Stimulated activated memory B cell treated with anti-CD40 and anti-IgM and Interleukin-4, amounts not matched to agents 10 μg/mL and 1 μg/mL and 100 μg/mL, for 72 hours (primary cell): ENCODE data around the gene KRT222.

Source experiments
- ATAC-seq: fragments of 150-1000 bp; cut with Tn5 transposase; 2 replicates; pipeline ENCODE4 v1.10.0; 2021
- H3K27ac Mint-ChIP-seq: one replicate; pipeline ENCODE4 v1.8.0; 2022; ENCODE audit warnings: mild to moderate bottlenecking, mixed read lengths
- H3K27me3 Mint-ChIP-seq: one replicate; pipeline ENCODE4 v1.8.0; 2022; ENCODE audit warnings: mixed read lengths
- H3K36me3 Mint-ChIP-seq: one replicate; pipeline ENCODE4 v1.8.0; 2022; ENCODE audit warnings: mixed read lengths
- H3K4me1 Mint-ChIP-seq: one replicate; pipeline ENCODE4 v1.8.0; 2022; ENCODE audit warnings: mixed read lengths
- H3K4me3 Mint-ChIP-seq: one replicate; pipeline ENCODE4 v1.8.0; 2022; ENCODE audit warnings: mild to moderate bottlenecking, moderate library complexity, mixed read lengths
- H3K9me3 Mint-ChIP-seq: one replicate; pipeline ENCODE4 v1.8.0; 2022; ENCODE audit warnings: mixed read lengths

Gene KRT222

GRCh38 chr17:40664582-40665333, at the start of gene KRT222:
Gene KRT222, minus strand, starts transcription at chr17:40665177. Its CDS starts 78 bp downstream, at chr17:40665099.
- Mint-ChIP-seq H3K27me3 (peaks cover 27% of the 10 kb centered on the region), H3K27ac (no peak within 1 kb of the TSS), H3K9me3 (no peaks in the 10 kb centered on the region), H3K4me3 (no peak within 1 kb of the TSS), H3K4me1 (peaks cover 4% of the 10 kb centered on the region), H3K36me3 (no peaks in the 10 kb centered on the region)
- ATAC-seq = no peak

GRCh38 chr17:40714473-40714872, 49.5 kb upstream of the KRT222 start:
- Mint-ChIP-seq H3K4me1 (no peaks in the 10 kb centered on the region), H3K36me3 (no peaks in the 10 kb centered on the region), H3K27me3 (peaks cover 19% of the 10 kb centered on the region), H3K27ac (no peak overlapping the region), H3K9me3 (no peaks in the 10 kb centered on the region), H3K4me3 (no peak overlapping the region)
- ATAC-seq = no peak

GRCh38 chr17:40707745-40708144, 42.8 kb upstream of the KRT222 start:
- no peak overlapping the region for H3K27ac Mint-ChIP-seq
- peaks cover 44% of the 10 kb centered on the region for H3K27me3 Mint-ChIP-seq
- H3K4me1 Mint-ChIP-seq = no peaks in the 10 kb centered on the region
- no peaks in the 10 kb centered on the region for H3K9me3 Mint-ChIP-seq
- no peak for ATAC-seq
- no peak overlapping the region for H3K4me3 Mint-ChIP-seq
- no peaks in the 10 kb centered on the region for H3K36me3 Mint-ChIP-seq

GRCh38 chr17:40705584-40705983, 40.6 kb upstream of the KRT222 start:
- no peaks in the 10 kb centered on the region for H3K9me3 Mint-ChIP-seq
- H3K4me3 Mint-ChIP-seq = no peak overlapping the region
- H3K27ac Mint-ChIP-seq = no peak overlapping the region
- peaks cover 44% of the 10 kb centered on the region for H3K27me3 Mint-ChIP-seq
- no peaks in the 10 kb centered on the region for H3K36me3 Mint-ChIP-seq
- ATAC-seq = no peak
- no peaks in the 10 kb centered on the region for H3K4me1 Mint-ChIP-seq

- H3K36me3 Mint-ChIP-seq = no peaks in the 10 kb centered on the region
- no peak for ATAC-seq
- H3K27me3 Mint-ChIP-seq = peaks cover 61% of the 10 kb centered on the region
- H3K27ac Mint-ChIP-seq = no peak within 1 kb of the TSS
- H3K4me3 Mint-ChIP-seq = no peak within 1 kb of the TSS
- H3K9me3 Mint-ChIP-seq = no peaks in the 10 kb centered on the region
- no peaks in the 10 kb centered on the region for H3K4me1 Mint-ChIP-seq
These were observed 38.7 kb upstream of the KRT222 start, which contains the start of gene KRT24 for GRCh38 chr17:40703652-40704051. Gene KRT24, minus strand, starts transcription at chr17:40703752. Its CDS starts 59 bp downstream, at chr17:40703693.

DNA sequence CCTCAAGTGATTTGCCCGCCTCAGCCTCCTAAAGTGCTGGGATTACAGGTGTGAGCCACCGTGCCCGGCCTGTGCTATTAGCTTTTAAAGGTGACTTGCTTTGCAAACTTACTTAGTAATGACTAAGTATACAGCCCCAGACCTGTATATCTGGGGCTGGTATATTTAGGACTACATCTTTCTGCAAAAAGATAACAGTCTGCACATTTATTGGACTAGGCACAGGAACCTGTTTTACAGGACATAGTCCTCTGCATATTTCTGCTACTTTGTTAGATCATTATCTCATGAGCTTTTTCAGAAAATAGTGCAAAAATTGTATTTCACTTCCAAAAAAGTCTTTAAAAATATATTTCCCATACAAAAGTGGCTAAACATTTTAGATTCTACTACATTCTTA, 37.3 kb upstream of the KRT222 start:
- Mint-ChIP-seq H3K4me1 (no peaks in the 10 kb centered on the region), H3K27me3 (peaks cover 56% of the 10 kb centered on the region)

DNA sequence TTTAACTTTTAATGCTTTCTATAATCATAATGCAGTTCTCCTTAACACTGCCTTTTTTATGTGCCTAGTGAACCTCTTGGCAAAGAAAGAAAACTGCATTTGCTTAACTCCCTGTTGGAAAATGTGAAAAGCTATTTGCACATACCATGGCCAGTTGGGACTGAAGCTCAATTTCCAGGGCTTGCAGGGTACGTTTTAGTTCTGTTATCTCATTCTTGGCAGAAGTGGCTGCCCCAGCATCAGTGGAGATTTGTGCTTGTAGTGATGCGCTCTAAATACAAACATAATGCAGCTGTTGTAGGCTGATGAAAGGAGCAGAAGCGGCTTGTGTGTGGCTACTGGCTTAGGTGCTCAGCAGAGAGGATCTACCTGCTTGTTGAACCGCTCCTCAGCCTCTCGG, 34.9 kb upstream of the KRT222 start:
- H3K27me3 Mint-ChIP-seq = peaks cover 43% of the 10 kb centered on the region
- no peak overlapping the region for H3K27ac Mint-ChIP-seq
- no peaks in the 10 kb centered on the region for H3K4me1 Mint-ChIP-seq
- no peak overlapping the region for H3K4me3 Mint-ChIP-seq
- no peaks in the 10 kb centered on the region for H3K36me3 Mint-ChIP-seq
- H3K9me3 Mint-ChIP-seq = no peaks in the 10 kb centered on the region
- ATAC-seq = no peak

More for the DNA sequence above, 37.3 kb upstream of the KRT222 start:
- Mint-ChIP-seq H3K27ac (no peak overlapping the region), H3K4me3 (no peak overlapping the region), H3K36me3 (no peaks in the 10 kb centered on the region), H3K9me3 (no peaks in the 10 kb centered on the region)
- no peak for ATAC-seq

GRCh38 chr17:40699371-40699770, 34.4 kb upstream of the KRT222 start:
- Mint-ChIP-seq H3K4me1 (no peaks in the 10 kb centered on the region), H3K4me3 (no peak overlapping the region), H3K9me3 (no peaks in the 10 kb centered on the region), H3K27me3 (peaks cover 38% of the 10 kb centered on the region), H3K27ac (no peak overlapping the region), H3K36me3 (no peaks in the 10 kb centered on the region)
- ATAC-seq = no peak

- no peaks in the 10 kb centered on the region for H3K9me3 Mint-ChIP-seq
- H3K4me1 Mint-ChIP-seq = no peaks in the 10 kb centered on the region
- H3K36me3 Mint-ChIP-seq = no peaks in the 10 kb centered on the region
- H3K4me3 Mint-ChIP-seq = no peak overlapping the region
- ATAC-seq = no peak
- H3K27ac Mint-ChIP-seq = no peak overlapping the region
- peaks cover 25% of the 10 kb centered on the region for H3K27me3 Mint-ChIP-seq
These were observed 32.3 kb upstream of the KRT222 start for GRCh38 chr17:40697297-40697696.

- no peak for ATAC-seq
- Mint-ChIP-seq H3K27me3 (peaks cover 25% of the 10 kb centered on the region), H3K9me3 (no peaks in the 10 kb centered on the region), H3K27ac (no peak overlapping the region), H3K4me1 (no peaks in the 10 kb centered on the region), H3K4me3 (no peak overlapping the region), H3K36me3 (no peaks in the 10 kb centered on the region)
These were observed 31.7 kb upstream of the KRT222 start for GRCh38 chr17:40696651-40697072.

GRCh38 chr17:40695874-40696472, 31.0 kb upstream of the KRT222 start:
- H3K4me1 Mint-ChIP-seq = no peaks in the 10 kb centered on the region
- ATAC-seq = no peak
- no peaks in the 10 kb centered on the region for H3K9me3 Mint-ChIP-seq
- H3K27me3 Mint-ChIP-seq = peaks cover 25% of the 10 kb centered on the region
- H3K4me3 Mint-ChIP-seq = no peak overlapping the region
- H3K36me3 Mint-ChIP-seq = no peaks in the 10 kb centered on the region
- H3K27ac Mint-ChIP-seq = no peak overlapping the region

- Mint-ChIP-seq H3K9me3 (no peaks in the 10 kb centered on the region), H3K4me3 (no peak overlapping the region), H3K27me3 (peaks cover 18% of the 10 kb centered on the region), H3K36me3 (no peaks in the 10 kb centered on the region), H3K27ac (no peak overlapping the region), H3K4me1 (no peaks in the 10 kb centered on the region)
- ATAC-seq = no peak
These were observed 29.6 kb upstream of the KRT222 start for GRCh38 chr17:40694584-40694983.

DNA sequence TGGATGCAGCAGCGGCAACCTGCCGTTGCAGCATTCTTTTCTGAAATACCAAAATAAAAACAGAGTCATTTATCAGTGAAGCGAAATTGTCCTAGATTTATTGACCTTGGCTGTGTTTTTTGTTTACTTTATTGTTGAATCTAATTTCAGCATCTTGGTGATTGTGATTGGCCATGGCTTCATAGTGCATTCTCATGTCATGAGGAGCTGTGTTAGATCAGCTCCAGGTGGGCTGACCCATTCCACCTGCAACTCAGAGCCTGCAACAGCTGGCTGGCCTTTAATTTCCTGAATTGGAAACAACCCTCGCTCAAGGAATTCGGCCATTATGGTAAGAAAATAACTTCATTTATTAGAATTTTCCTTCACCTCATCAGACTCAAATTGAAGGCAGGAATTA, 22.1 kb upstream of the KRT222 start:
- Mint-ChIP-seq H3K4me1 (no peaks in the 10 kb centered on the region), H3K36me3 (no peaks in the 10 kb centered on the region), H3K4me3 (no peak overlapping the region), H3K27me3 (peaks cover 9% of the 10 kb centered on the region), H3K27ac (no peak overlapping the region), H3K9me3 (no peaks in the 10 kb centered on the region)
- no peak for ATAC-seq

DNA sequence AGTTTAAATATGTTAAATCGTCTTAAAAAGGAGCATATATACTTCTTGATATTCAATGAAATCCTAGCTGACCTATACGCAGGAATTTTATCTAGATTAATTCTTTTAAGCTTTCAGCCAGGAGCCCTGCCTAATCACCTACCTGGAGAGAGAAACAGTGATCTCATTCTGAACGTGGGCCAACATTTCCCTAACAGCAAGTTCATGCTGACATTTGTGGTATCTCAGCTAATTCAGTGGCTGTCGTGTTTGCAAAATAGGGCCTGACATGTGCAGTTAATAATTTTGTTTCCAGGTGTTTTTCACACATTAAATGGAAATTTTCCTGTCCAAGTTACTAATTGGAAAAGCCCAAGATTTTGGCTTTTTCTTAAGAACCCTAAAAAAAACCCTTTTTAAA, 21.2 kb upstream of the KRT222 start:
- H3K27ac Mint-ChIP-seq = no peak overlapping the region

DNA sequence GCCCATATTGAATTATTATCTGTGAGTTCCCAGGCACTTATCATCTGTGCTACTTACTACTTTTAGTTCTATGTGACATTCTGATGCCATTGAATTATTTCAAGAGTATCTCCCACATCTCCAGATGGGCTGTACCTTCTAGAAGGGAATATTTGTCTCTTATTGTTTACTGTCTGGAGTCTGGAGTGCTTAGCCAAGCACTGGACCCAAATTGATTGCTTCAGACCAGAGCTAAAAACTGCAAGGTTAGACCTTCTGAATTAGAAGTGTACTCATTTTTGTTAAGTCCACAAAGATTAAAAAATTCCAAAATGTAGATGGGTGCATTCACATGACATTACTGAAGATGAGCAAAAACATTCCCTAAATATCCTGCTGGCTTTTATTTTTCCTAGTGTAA, 16.0 kb upstream of the KRT222 start:
- Mint-ChIP-seq H3K36me3 (no peaks in the 10 kb centered on the region), H3K9me3 (no peaks in the 10 kb centered on the region), H3K27ac (no peak overlapping the region), H3K4me1 (no peaks in the 10 kb centered on the region), H3K27me3 (peaks cover 59% of the 10 kb centered on the region), H3K4me3 (no peak overlapping the region)
- ATAC-seq = no peak

More for the DNA sequence above, 21.2 kb upstream of the KRT222 start:
- Mint-ChIP-seq H3K4me3 (no peak overlapping the region), H3K4me1 (no peaks in the 10 kb centered on the region), H3K9me3 (no peaks in the 10 kb centered on the region), H3K27me3 (peaks cover 18% of the 10 kb centered on the region), H3K36me3 (no peaks in the 10 kb centered on the region)
- no peak for ATAC-seq

GRCh38 chr17:40679523-40679907, 14.5 kb upstream of the KRT222 start:
- Mint-ChIP-seq H3K36me3 (no peaks in the 10 kb centered on the region), H3K27me3 (peaks cover 73% of the 10 kb centered on the region), H3K27ac (no peak overlapping the region), H3K4me1 (no peaks in the 10 kb centered on the region), H3K9me3 (no peaks in the 10 kb centered on the region), H3K4me3 (no peak overlapping the region)
- ATAC-seq = no peak
